WTC11 (cell line): ENCODE results near the gene FGFR2.

Experiments used
- CBFB ChIP-seq: sonication (generic); formaldehyde crosslinking; IDR thresholded peaks from 2 replicates; pipeline ENCODE4 v1.8.1; 2022; ENCODE audit warnings: mild to moderate bottlenecking, low read depth, missing genetic modification reagents
- JUN ChIP-seq: sonication (generic); formaldehyde crosslinking; IDR thresholded peaks from 2 replicates; pipeline ENCODE4 v1.8.0; 2023; ENCODE audit warnings: mild to moderate bottlenecking, missing genetic modification reagents
- SMAD4 ChIP-seq: sonication (generic); formaldehyde crosslinking; IDR thresholded peaks from 2 replicates; pipeline ENCODE4 v1.8.0; 2022; ENCODE audit warnings: mild to moderate bottlenecking, missing genetic modification reagents
- SP1 ChIP-seq: sonication (generic); formaldehyde crosslinking; conservative IDR thresholded peaks from 2 replicates; pipeline ENCODE4 v1.8.1; 2022; ENCODE audit warnings: missing genetic modification reagents
- TP53 ChIP-seq: sonication (generic); formaldehyde crosslinking; IDR thresholded peaks from 2 replicates; pipeline ENCODE4 v1.8.1; 2023; ENCODE audit warnings: mild to moderate bottlenecking, missing genetic modification reagents
- ZNF671 ChIP-seq: fragments of 250-450 bp; sonication (Bioruptor Pico); IDR thresholded peaks from 2 replicates; pipeline ENCODE4 v1.8.0; 2021; ENCODE audit warnings: mild to moderate bottlenecking
- TF ChIP-seq, protein P1 (sequence below): fragments of 200-600 bp; IDR thresholded peaks from 2 replicates; pipeline ENCODE4 v1.8.0; 2022; ENCODE audit warnings: antibody characterized with exemption
- TF ChIP-seq, protein P2 (sequence below): sonication (generic); formaldehyde crosslinking; IDR thresholded peaks from 2 replicates; pipeline ENCODE4 v1.8.1; 2023; ENCODE audit warnings: mild to moderate bottlenecking, missing genetic modification reagents, borderline replicate concordance
- TF ChIP-seq, protein P3 (sequence below): sonication (generic); formaldehyde crosslinking; IDR thresholded peaks from 2 replicates; pipeline ENCODE4 v1.8.0; 2023; ENCODE audit warnings: missing genetic modification reagents, mild to moderate bottlenecking, borderline replicate concordance
- TF ChIP-seq, protein P4 (sequence below): sonication (generic); formaldehyde crosslinking; IDR thresholded peaks from 2 replicates; pipeline ENCODE4 v1.8.1; 2023; ENCODE audit warnings: mild to moderate bottlenecking, moderate library complexity, missing genetic modification reagents
- TF ChIP-seq, protein P5 (sequence below): sonication (generic); formaldehyde crosslinking; IDR thresholded peaks from 2 replicates; pipeline ENCODE4 v1.8.0; 2022; ENCODE audit warnings: mild to moderate bottlenecking, missing genetic modification reagents
- TF ChIP-seq, protein P6 (sequence below): sonication (generic); formaldehyde crosslinking; IDR thresholded peaks from 2 replicates; pipeline ENCODE4 v1.8.1; 2023; ENCODE audit warnings: mild to moderate bottlenecking, missing genetic modification reagents, moderate library complexity
- TF ChIP-seq, protein P7 (sequence below): sonication (generic); formaldehyde crosslinking; conservative IDR thresholded peaks from 2 replicates; pipeline ENCODE4 v1.8.1; 2023; ENCODE audit warnings: mild to moderate bottlenecking, low read depth, missing genetic modification reagents, moderate library complexity

DNA sequence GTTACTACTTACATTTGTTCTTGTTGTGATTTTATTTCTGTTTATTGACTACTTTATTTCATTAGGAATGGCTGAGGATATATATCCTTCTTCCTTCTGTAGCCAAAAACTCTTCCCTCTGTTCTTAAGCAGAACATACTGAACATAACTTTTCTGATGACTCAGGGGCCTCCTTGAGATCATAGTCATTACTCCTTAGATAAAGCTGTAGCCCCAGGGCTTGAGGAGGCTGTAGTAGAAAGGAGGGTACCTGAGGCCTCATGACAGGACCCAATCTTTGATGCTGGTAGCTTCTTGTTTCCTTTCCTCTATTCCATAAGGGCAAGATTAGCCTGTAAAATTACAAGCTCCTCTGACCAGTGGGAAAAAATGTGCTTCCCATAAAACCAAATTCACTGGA is 41.2 kb upstream of the FGFR2 start:
- TF ChIP-seq, protein P1, sequence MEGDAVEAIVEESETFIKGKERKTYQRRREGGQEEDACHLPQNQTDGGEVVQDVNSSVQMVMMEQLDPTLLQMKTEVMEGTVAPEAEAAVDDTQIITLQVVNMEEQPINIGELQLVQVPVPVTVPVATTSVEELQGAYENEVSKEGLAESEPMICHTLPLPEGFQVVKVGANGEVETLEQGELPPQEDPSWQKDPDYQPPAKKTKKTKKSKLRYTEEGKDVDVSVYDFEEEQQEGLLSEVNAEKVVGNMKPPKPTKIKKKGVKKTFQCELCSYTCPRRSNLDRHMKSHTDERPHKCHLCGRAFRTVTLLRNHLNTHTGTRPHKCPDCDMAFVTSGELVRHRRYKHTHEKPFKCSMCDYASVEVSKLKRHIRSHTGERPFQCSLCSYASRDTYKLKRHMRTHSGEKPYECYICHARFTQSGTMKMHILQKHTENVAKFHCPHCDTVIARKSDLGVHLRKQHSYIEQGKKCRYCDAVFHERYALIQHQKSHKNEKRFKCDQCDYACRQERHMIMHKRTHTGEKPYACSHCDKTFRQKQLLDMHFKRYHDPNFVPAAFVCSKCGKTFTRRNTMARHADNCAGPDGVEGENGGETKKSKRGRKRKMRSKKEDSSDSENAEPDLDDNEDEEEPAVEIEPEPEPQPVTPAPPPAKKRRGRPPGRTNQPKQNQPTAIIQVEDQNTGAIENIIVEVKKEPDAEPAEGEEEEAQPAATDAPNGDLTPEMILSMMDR, result no peak
- TF ChIP-seq JUN (CRISPR knock-in tag), result no peak
- TF ChIP-seq TP53, result no peak
- TF ChIP-seq SMAD4 (CRISPR knock-in tag), result no peak
- TF ChIP-seq, protein P2, sequence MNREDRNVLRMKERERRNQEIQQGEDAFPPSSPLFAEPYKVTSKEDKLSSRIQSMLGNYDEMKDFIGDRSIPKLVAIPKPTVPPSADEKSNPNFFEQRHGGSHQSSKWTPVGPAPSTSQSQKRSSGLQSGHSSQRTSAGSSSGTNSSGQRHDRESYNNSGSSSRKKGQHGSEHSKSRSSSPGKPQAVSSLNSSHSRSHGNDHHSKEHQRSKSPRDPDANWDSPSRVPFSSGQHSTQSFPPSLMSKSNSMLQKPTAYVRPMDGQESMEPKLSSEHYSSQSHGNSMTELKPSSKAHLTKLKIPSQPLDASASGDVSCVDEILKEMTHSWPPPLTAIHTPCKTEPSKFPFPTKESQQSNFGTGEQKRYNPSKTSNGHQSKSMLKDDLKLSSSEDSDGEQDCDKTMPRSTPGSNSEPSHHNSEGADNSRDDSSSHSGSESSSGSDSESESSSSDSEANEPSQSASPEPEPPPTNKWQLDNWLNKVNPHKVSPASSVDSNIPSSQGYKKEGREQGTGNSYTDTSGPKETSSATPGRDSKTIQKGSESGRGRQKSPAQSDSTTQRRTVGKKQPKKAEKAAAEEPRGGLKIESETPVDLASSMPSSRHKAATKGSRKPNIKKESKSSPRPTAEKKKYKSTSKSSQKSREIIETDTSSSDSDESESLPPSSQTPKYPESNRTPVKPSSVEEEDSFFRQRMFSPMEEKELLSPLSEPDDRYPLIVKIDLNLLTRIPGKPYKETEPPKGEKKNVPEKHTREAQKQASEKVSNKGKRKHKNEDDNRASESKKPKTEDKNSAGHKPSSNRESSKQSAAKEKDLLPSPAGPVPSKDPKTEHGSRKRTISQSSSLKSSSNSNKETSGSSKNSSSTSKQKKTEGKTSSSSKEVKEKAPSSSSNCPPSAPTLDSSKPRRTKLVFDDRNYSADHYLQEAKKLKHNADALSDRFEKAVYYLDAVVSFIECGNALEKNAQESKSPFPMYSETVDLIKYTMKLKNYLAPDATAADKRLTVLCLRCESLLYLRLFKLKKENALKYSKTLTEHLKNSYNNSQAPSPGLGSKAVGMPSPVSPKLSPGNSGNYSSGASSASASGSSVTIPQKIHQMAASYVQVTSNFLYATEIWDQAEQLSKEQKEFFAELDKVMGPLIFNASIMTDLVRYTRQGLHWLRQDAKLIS (CRISPR knock-in tag), result no peak
- TF ChIP-seq, protein P3, sequence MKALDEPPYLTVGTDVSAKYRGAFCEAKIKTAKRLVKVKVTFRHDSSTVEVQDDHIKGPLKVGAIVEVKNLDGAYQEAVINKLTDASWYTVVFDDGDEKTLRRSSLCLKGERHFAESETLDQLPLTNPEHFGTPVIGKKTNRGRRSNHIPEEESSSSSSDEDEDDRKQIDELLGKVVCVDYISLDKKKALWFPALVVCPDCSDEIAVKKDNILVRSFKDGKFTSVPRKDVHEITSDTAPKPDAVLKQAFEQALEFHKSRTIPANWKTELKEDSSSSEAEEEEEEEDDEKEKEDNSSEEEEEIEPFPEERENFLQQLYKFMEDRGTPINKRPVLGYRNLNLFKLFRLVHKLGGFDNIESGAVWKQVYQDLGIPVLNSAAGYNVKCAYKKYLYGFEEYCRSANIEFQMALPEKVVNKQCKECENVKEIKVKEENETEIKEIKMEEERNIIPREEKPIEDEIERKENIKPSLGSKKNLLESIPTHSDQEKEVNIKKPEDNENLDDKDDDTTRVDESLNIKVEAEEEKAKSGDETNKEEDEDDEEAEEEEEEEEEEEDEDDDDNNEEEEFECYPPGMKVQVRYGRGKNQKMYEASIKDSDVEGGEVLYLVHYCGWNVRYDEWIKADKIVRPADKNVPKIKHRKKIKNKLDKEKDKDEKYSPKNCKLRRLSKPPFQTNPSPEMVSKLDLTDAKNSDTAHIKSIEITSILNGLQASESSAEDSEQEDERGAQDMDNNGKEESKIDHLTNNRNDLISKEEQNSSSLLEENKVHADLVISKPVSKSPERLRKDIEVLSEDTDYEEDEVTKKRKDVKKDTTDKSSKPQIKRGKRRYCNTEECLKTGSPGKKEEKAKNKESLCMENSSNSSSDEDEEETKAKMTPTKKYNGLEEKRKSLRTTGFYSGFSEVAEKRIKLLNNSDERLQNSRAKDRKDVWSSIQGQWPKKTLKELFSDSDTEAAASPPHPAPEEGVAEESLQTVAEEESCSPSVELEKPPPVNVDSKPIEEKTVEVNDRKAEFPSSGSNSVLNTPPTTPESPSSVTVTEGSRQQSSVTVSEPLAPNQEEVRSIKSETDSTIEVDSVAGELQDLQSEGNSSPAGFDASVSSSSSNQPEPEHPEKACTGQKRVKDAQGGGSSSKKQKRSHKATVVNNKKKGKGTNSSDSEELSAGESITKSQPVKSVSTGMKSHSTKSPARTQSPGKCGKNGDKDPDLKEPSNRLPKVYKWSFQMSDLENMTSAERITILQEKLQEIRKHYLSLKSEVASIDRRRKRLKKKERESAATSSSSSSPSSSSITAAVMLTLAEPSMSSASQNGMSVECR, result no peak
- TF ChIP-seq, protein P4, sequence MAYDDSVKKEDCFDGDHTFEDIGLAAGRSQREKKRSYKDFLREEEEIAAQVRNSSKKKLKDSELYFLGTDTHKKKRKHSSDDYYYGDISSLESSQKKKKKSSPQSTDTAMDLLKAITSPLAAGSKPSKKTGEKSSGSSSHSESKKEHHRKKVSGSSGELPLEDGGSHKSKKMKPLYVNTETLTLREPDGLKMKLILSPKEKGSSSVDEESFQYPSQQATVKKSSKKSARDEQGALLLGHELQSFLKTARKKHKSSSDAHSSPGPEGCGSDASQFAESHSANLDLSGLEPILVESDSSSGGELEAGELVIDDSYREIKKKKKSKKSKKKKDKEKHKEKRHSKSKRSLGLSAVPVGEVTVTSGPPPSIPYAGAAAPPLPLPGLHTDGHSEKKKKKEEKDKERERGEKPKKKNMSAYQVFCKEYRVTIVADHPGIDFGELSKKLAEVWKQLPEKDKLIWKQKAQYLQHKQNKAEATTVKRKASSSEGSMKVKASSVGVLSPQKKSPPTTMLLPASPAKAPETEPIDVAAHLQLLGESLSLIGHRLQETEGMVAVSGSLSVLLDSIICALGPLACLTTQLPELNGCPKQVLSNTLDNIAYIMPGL (CRISPR knock-in tag), result no peak
- no peak for TF ChIP-seq ZNF671 (CRISPR knock-in tag)
- TF ChIP-seq, protein P5, sequence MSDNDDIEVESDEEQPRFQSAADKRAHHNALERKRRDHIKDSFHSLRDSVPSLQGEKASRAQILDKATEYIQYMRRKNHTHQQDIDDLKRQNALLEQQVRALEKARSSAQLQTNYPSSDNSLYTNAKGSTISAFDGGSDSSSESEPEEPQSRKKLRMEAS (CRISPR knock-in tag), result no peak
- TF ChIP-seq, protein P6, sequence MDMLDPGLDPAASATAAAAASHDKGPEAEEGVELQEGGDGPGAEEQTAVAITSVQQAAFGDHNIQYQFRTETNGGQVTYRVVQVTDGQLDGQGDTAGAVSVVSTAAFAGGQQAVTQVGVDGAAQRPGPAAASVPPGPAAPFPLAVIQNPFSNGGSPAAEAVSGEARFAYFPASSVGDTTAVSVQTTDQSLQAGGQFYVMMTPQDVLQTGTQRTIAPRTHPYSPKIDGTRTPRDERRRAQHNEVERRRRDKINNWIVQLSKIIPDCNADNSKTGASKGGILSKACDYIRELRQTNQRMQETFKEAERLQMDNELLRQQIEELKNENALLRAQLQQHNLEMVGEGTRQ (CRISPR knock-in tag), result no peak
- TF ChIP-seq CBFB (CRISPR knock-in tag), result no peak
- no peak for TF ChIP-seq SP1
- TF ChIP-seq, protein P7, sequence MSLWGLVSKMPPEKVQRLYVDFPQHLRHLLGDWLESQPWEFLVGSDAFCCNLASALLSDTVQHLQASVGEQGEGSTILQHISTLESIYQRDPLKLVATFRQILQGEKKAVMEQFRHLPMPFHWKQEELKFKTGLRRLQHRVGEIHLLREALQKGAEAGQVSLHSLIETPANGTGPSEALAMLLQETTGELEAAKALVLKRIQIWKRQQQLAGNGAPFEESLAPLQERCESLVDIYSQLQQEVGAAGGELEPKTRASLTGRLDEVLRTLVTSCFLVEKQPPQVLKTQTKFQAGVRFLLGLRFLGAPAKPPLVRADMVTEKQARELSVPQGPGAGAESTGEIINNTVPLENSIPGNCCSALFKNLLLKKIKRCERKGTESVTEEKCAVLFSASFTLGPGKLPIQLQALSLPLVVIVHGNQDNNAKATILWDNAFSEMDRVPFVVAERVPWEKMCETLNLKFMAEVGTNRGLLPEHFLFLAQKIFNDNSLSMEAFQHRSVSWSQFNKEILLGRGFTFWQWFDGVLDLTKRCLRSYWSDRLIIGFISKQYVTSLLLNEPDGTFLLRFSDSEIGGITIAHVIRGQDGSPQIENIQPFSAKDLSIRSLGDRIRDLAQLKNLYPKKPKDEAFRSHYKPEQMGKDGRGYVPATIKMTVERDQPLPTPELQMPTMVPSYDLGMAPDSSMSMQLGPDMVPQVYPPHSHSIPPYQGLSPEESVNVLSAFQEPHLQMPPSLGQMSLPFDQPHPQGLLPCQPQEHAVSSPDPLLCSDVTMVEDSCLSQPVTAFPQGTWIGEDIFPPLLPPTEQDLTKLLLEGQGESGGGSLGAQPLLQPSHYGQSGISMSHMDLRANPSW, result no peak
